ENCODE results near the gene CYTIP.
A peak's percentile ranks its signal among the peaks of the same experiment; 100 is the strongest.

CYTIP gene

DNA sequence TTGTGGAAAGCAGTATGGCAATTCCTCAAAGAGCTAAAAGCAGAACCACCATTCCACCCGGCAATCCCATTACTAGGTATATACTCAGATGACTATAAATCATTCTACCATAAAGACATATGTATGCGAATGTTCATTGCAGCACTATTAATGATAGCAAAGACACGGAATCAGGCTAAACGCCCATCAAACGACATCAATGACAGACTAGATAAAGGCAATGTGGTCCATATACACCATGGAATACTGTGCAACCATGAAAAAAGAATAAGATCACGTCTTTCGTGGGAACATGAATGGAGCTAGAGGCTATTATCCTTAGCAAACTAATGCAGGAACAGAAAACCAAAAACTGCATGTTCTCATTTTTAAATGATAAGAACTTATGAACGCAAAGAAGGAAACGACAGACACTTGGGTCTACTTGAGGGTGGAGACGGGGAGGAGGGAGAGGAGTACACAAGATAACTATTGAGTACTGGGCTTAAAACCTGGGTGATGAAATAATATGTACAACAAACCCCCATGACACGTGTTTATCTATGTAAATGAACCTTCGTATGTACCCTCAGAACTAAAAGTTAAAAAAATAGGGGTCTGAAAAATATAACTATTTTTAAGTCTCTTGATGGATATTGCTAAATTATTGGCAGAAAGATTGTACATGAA lies 32.0 kb upstream of the CYTIP start:
- no peak for DNase-seq (ENCODE audit: low spot score)
- no peak for TF ChIP-seq CTCF (IDR thresholded peaks at IDR 0.05; ENCODE audit: extremely low read depth, insufficient read depth, missing control alignments)
- in situ Hi-C loops (cut with MboI; ENCODE audit: low pct_unique_long_range_greater_than_20kb, low sequenced_read_pairs, unreplicated experiment): loop anchor here (25.0 kb wide), 1 partner anchor 536 kb away; no protein-coding TSS in a partner anchor

GRCh38 chr2:157473581-157473980 lies 29.7 kb upstream of the CYTIP start:
- in situ Hi-C loops (cut with MboI; ENCODE audit: low pct_unique_long_range_greater_than_20kb, low sequenced_read_pairs, unreplicated experiment): no loop called here
- no peak for DNase-seq (ENCODE audit: low spot score)

DNA sequence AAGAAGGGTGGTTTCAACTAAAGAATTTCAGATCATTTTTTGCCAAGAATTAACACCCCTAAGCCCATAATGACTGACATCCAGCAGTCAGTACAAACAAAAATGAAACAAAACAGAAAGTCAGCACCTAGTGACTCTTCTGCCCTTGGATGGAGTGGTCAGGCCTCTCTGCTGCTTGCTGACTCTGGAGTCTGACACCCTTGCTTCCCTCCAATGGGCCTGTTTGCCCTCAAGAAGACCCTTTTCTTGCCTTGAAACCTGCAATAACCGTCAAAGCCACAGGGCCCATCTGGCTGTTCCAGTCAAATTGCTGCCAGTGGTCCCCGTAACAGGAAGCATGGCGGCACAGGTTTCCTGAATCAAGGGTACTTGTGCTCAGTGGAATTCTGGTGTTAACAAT lies 27.2 kb upstream of the CYTIP start:
- in situ Hi-C loops (cut with MboI; ENCODE audit: low pct_unique_long_range_greater_than_20kb, low sequenced_read_pairs, unreplicated experiment): no loop called here
- TF ChIP-seq CTCF (IDR thresholded peaks at IDR 0.05; ENCODE audit: extremely low read depth, insufficient read depth, missing control alignments): no peak
- peak; percentile 15 for DNase-seq (ENCODE audit: low spot score)

More at GRCh38 chr2:157473581-157473980, 29.7 kb upstream of the CYTIP start:
- TF ChIP-seq CTCF (IDR thresholded peaks at IDR 0.05; ENCODE audit: extremely low read depth, insufficient read depth, missing control alignments): no peak

DNA sequence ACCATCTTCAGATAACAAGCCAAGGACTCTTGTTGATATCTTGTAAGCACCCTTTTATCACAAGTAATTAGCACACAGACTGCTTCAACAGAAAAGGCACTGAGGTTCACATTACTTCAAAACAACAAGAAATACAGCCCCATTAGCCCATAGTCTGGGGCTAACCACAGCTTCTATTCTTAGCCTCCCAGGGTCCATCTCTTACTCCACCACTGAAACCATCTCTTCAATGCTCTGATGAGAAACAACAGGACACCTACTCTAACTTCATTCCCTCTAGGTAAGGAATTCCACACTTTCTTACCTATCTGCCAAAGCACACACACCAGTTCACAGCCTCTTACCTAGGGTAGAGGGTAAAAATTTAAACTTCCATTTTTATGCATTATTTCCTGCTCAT lies 26.4 kb upstream of the CYTIP start:
- no peak for TF ChIP-seq CTCF (IDR thresholded peaks at IDR 0.05; ENCODE audit: extremely low read depth, insufficient read depth, missing control alignments)
- DNase-seq (ENCODE audit: low spot score): peak; percentile 37
- in situ Hi-C loops (cut with MboI; ENCODE audit: low pct_unique_long_range_greater_than_20kb, low sequenced_read_pairs, unreplicated experiment): no loop called here

DNA sequence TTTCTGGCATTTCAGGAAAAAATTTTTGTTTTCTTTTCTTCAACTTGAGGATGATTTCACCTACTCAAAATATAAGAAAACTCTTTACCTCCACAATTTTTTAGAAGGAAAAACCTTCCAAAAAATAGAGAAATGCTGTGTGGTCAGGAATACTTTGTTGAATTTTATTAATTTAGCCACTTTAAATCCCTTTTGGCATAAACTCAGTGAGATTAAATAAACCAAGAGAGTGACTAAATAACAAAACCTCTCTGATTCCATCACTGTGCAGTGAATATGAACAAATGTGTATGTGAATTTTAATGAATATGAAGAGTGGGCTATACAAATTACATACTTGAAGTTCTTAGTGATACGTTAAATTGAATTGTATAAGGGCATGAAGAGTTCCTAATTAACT lies 25.8 kb upstream of the CYTIP start:
- no peak for DNase-seq (ENCODE audit: low spot score)
- in situ Hi-C loops (cut with MboI; ENCODE audit: low pct_unique_long_range_greater_than_20kb, low sequenced_read_pairs, unreplicated experiment): no loop called here
- TF ChIP-seq CTCF (IDR thresholded peaks at IDR 0.05; ENCODE audit: extremely low read depth, insufficient read depth, missing control alignments): no peak

DNA sequence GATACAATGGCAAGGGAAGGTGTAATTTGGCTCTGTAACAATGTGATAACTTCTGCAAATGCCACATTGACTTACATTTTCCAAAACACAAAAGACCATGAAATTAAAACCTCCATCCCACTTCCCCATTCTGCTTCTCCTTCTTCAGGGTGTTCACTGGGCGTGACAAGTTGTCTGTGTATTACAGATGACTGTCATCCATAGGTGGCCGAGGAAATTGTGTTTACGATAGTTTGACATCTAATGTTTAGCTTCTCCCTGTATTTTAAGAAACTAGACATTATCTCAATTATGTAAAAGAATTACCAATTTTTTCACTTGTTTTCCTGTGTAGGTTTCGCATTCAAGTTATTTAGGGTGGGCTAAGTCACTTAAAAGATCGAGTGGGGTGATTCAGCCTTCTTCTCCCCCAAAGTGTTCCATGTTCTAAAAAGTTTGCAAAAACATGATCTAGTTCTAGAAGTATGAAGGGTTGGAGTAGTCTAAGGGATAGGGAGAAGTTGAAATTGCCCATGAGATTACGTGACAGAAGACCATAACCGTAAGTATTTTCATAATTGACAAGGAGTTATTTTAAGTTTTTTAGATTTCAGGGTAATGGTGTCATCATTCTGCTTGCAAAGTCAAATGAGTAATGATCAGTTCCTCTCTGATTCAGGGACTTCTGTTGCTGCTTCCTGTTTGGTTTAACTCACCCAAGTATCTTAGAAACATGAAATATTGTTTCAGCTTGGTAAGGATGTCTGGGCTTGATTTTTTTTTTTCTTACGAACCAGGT lies 25.2 kb upstream of the CYTIP start:
- in situ Hi-C loops (cut with MboI; ENCODE audit: low pct_unique_long_range_greater_than_20kb, low sequenced_read_pairs, unreplicated experiment): no loop called here
- peak; percentile 60 for DNase-seq (ENCODE audit: low spot score)
- TF ChIP-seq CTCF (IDR thresholded peaks at IDR 0.05; ENCODE audit: extremely low read depth, insufficient read depth, missing control alignments): no peak

Data from GM13977 (cell line).